ENCODE results near the gene RMI2. TPM values are rescaled to one million over a fixed set of nuclear protein-coding genes. Genes with fewer than 3 reads are reported as not detected.
"Not testable (repeated sequence)": the region's sequence is repeated elsewhere in the genome, so short reads cannot be mapped to it uniquely, and the experiment has no call there.

RMI2 gene
- total RNA-seq, 2 donors from 2014 or later = 0.49 TPM; not detected in 1

DNA sequence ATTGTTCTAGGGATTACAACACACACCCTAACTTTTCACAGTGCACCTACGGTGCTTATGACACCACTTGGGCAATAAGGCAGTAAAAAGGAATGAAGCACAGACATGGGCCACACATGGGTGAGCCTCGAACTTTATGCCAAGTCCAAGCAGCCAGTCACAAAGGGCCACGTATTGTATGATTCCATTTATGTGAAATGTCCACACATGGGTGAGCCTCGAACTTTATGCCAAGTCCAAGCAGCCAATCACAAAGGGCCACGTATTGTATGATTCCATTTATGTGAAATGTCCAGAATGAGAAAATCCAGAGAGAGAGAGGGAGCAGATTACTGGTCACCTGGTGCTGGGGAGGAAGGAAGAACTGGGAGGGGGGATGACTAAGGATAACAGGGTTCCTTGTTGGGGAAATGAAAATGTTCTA lies 22.2 kb downstream of the RMI2 start:
- Histone ChIP-seq H3K36me3 (no peaks in the 10 kb centered on the region), H3K4me1 (ENCODE audit: control insufficient read depth in 1 of 2, low read depth in 2 of 2) (peaks cover 0 to 8% of the 10 kb centered on the region in 2 donors), H3K9me3 (no peaks in the 10 kb centered on the region), H3K27ac (no peak overlapping the region), H3K4me3 (no peak overlapping the region), H3K27me3 (replicated peaks; ENCODE audit: insufficient read depth) (no peaks in the 10 kb centered on the region)
- ATAC-seq (ENCODE audit: insufficient number of reproducible peaks, low FRiP score, low read depth) (no peak), DNase-seq (ENCODE audit: low spot score) (no peak)
- TF ChIP-seq, protein P1, sequence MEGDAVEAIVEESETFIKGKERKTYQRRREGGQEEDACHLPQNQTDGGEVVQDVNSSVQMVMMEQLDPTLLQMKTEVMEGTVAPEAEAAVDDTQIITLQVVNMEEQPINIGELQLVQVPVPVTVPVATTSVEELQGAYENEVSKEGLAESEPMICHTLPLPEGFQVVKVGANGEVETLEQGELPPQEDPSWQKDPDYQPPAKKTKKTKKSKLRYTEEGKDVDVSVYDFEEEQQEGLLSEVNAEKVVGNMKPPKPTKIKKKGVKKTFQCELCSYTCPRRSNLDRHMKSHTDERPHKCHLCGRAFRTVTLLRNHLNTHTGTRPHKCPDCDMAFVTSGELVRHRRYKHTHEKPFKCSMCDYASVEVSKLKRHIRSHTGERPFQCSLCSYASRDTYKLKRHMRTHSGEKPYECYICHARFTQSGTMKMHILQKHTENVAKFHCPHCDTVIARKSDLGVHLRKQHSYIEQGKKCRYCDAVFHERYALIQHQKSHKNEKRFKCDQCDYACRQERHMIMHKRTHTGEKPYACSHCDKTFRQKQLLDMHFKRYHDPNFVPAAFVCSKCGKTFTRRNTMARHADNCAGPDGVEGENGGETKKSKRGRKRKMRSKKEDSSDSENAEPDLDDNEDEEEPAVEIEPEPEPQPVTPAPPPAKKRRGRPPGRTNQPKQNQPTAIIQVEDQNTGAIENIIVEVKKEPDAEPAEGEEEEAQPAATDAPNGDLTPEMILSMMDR (IDR thresholded peaks at IDR 0.05) = no peak

DNA sequence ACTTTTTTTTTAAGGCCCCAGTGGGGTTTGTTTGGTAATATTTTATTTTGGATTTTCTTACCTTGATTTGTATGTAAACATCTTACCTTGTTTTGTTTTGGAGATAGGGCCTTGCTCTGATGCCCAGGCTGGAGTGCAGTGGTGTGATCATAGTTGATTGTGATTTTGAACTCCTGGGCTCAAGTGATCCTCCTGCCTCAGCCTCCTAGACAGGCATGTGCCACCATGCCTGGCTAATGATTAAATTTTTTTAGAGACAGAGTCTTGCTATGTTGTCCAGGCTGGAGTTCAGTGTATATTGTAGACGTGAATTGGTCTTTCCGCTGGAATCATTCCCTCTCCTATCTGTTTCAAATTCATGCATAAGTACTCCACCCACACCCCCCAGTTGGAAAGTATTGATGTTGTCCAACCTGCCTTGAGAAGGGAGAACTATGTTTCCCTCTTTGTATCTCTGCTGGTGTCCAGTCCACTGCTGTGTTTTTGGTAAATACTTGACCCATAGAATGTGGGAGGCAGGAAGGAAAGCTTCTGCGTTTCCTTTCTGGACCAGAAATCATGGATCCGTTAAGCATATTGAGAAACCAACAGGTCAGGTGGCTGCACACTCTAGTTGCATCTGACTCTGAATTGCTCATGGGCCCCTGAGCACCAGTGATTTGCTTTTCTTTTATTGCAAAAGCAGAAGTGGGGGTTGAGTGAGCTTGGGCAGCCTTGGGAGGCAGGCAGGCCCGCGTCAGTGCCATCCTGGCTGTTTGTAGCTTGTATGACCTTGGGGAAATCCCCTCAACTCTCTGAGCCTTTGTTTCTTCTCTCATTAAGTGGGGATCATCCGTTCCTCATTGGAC lies 25.0 kb downstream of the RMI2 start:
- H3K4me3 ChIP-seq = no peak overlapping the region
- no peaks in the 10 kb centered on the region for H3K9me3 ChIP-seq
- DNase-seq (ENCODE audit: low spot score) = no peak
- H3K36me3 ChIP-seq = no peaks in the 10 kb centered on the region
- no peaks in the 10 kb centered on the region for H3K4me1 ChIP-seq (ENCODE audit: control insufficient read depth in 1 of 2, low read depth in 2 of 2)
- TF ChIP-seq, protein P1 (IDR thresholded peaks at IDR 0.05) = no peak
- H3K27ac ChIP-seq = no peak overlapping the region
- no peak for ATAC-seq (ENCODE audit: insufficient number of reproducible peaks, low FRiP score, low read depth)
- H3K27me3 ChIP-seq (replicated peaks; ENCODE audit: insufficient read depth) = no peaks in the 10 kb centered on the region

DNA sequence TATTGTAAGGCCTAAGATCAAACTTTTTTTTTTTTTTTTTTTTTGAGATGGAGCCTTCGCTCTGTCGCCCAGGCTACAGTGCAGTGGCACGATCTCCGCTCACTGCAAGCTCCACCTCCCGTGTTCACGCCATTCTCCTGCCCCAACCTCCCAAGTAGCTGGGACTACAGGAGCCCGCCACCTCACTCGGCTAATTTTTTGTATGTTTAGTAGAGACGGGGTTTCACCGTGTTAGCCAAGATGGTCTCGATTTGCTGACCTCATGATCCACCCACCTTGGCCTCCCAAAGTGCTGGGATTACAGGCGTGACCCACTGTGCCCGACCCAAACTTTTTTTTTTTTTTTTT lies 25.6 kb downstream of the RMI2 start:
- H3K4me3 ChIP-seq; H3K27ac ChIP-seq; DNase-seq (ENCODE audit: low spot score); H3K9me3 ChIP-seq; H3K36me3 ChIP-seq; H3K4me1 ChIP-seq (ENCODE audit: control insufficient read depth in 1 of 2, low read depth in 2 of 2); H3K27me3 ChIP-seq (replicated peaks; ENCODE audit: insufficient read depth); ATAC-seq (ENCODE audit: insufficient number of reproducible peaks, low FRiP score, low read depth): not testable (repeated sequence)

DNA sequence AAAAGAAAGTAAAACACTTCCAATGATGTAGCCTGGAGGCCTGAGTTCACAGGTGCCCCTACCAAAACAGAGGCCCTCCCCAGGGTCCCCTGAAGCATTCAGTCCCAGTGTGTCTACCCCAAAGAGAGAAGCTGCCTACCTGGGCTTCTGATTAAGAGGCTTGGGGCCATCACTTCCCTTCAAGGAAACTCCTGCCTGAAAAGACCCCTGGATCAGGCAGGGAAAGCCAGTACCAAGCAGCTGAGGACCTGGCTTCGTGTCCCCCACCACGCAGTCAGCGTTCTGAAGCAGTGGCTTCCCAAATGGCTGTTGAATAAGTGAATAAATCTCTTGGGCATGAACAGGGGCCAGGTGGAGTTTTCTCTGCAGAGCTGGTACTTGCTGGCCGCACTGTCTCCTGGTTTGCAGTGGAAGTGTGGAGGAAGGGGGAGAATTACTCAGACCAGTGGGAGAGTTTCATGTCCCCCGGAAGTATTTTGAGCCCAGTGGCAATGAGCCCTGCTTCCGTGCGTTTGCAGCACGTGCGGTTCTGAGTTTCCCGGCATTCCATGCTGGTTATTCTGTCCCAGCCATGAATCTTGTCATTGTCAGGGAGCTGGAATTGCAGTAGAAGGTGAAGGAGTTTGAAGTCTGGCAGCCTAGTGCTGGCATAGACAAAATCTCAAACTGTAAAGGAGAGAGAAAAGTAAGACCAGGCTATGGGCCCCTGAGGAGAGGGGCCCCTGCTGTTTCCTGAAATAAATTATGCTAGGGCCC lies 27.0 kb downstream of the RMI2 start:
- H3K4me1 ChIP-seq (ENCODE audit: control insufficient read depth in 1 of 2, low read depth in 2 of 2) = no peaks in the 10 kb centered on the region
- TF ChIP-seq, protein P1 (IDR thresholded peaks at IDR 0.05) = no peak
- no peaks in the 10 kb centered on the region for H3K27me3 ChIP-seq (replicated peaks; ENCODE audit: insufficient read depth)
- DNase-seq (ENCODE audit: low spot score) = no peak
- H3K27ac ChIP-seq = no peak overlapping the region
- ATAC-seq (ENCODE audit: insufficient number of reproducible peaks, low FRiP score, low read depth) = no peak
- H3K36me3 ChIP-seq = no peaks in the 10 kb centered on the region
- H3K9me3 ChIP-seq = no peaks in the 10 kb centered on the region
- H3K4me3 ChIP-seq = no peak overlapping the region

DNA sequence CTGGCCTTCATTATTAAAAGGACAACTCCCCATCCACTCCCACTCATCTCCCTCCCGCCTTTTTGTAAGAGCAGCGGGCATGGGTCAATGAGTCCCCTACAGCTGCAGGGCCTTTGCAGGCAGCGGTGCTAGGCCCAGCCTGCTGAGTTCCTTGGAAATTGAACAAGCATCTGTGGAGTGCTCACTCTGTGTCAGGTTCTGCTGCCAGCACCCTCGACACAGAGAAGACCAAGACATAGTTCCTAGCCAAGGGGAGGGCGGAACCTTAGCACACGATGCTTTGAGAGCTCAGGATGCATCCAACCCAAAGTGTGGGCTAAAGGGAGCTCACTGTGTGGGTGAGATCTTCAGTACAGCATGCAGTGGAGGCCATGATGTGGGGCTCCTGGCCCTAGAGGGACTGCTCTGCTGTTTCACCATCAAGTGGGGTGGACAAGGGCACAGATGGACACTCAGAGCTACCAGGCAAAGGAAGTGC lies 27.6 kb downstream of the RMI2 start:
- no peak overlapping the region for H3K4me3 ChIP-seq
- DNase-seq (ENCODE audit: low spot score) = no peak
- no peak for ATAC-seq (ENCODE audit: insufficient number of reproducible peaks, low FRiP score, low read depth)
- H3K27me3 ChIP-seq (replicated peaks; ENCODE audit: insufficient read depth) = no peaks in the 10 kb centered on the region
- no peaks in the 10 kb centered on the region for H3K36me3 ChIP-seq
- H3K9me3 ChIP-seq = no peaks in the 10 kb centered on the region
- H3K4me1 ChIP-seq (ENCODE audit: control insufficient read depth in 1 of 2, low read depth in 2 of 2) = no peaks in the 10 kb centered on the region
- TF ChIP-seq, protein P1 (IDR thresholded peaks at IDR 0.05) = no peak
- no peak overlapping the region for H3K27ac ChIP-seq
